ENCODE measurements around the gene MSH6. TPM values are rescaled to one million over a fixed set of nuclear protein-coding genes. Genes with fewer than 3 reads are reported as not detected.

The MSH6 gene
- total RNA-seq, 1 donor = 35.8 TPM

GRCh38 chr2:47838249-47838648, 55.3 kb downstream of the MSH6 start:
- Histone ChIP-seq H3K9me3 (ENCODE audit: low read depth, low read length) (no peaks in the 10 kb centered on the region), H3K27me3 (ENCODE audit: insufficient read depth, low read length) (no peaks in the 10 kb centered on the region), H3K4me1 (ENCODE audit: insufficient read depth, low read length) (no peaks in the 10 kb centered on the region), H3K4me2 (ENCODE audit: insufficient read depth, low read length) (no peak overlapping the region), H4K20me1 (ENCODE audit: insufficient read depth, low read length) (peaks cover 4% of the 10 kb centered on the region), H2AFZ (ENCODE audit: low read length) (no peak overlapping the region), H3K79me2 (ENCODE audit: insufficient read depth, low read length) (peaks cover 48% of the 10 kb centered on the region), H3K27ac (ENCODE audit: low read depth, low read length) (no peak overlapping the region), H3K4me3 (ENCODE audit: insufficient read depth, low read length) (no peak overlapping the region), H3K36me3 (ENCODE audit: insufficient read depth, low read length) (peaks cover 54% of the 10 kb centered on the region)
- TF ChIP-seq CTCF (IDR thresholded peaks at IDR 0.05; ENCODE audit: extremely low read depth, low read depth, low read length) = no peak
- DNase-seq (ENCODE audit: insufficient read length, low spot score, missing footprints) = no peak

- DNase-seq (ENCODE audit: insufficient read length, low spot score, missing footprints) = no peak
- Histone ChIP-seq H3K9me3 (ENCODE audit: low read depth, low read length) (no peaks in the 10 kb centered on the region), H4K20me1 (ENCODE audit: insufficient read depth, low read length) (peaks cover 4% of the 10 kb centered on the region), H3K4me3 (ENCODE audit: insufficient read depth, low read length) (no peak overlapping the region), H3K4me2 (ENCODE audit: insufficient read depth, low read length) (no peak overlapping the region), H3K4me1 (ENCODE audit: insufficient read depth, low read length) (no peaks in the 10 kb centered on the region), H3K79me2 (ENCODE audit: insufficient read depth, low read length) (peaks cover 52% of the 10 kb centered on the region), H3K27ac (ENCODE audit: low read depth, low read length) (no peak overlapping the region), H3K27me3 (ENCODE audit: insufficient read depth, low read length) (no peaks in the 10 kb centered on the region), H3K36me3 (ENCODE audit: insufficient read depth, low read length) (peaks cover 50% of the 10 kb centered on the region), H2AFZ (ENCODE audit: low read length) (no peak overlapping the region)
- no peak for TF ChIP-seq CTCF (IDR thresholded peaks at IDR 0.05; ENCODE audit: extremely low read depth, low read depth, low read length)
Observed at GRCh38 chr2:47838686-47839085, 55.7 kb downstream of the MSH6 start.

- Histone ChIP-seq H3K36me3 (ENCODE audit: insufficient read depth, low read length) (peaks cover 13% of the 10 kb centered on the region), H3K4me1 (ENCODE audit: insufficient read depth, low read length) (no peaks in the 10 kb centered on the region), H3K27ac (ENCODE audit: low read depth, low read length) (no peak overlapping the region), H3K79me2 (ENCODE audit: insufficient read depth, low read length) (peaks cover 86% of the 10 kb centered on the region), H4K20me1 (ENCODE audit: insufficient read depth, low read length) (peaks cover 23% of the 10 kb centered on the region), H3K27me3 (ENCODE audit: insufficient read depth, low read length) (no peaks in the 10 kb centered on the region), H3K4me2 (ENCODE audit: insufficient read depth, low read length) (no peak overlapping the region), H3K9me3 (ENCODE audit: low read depth, low read length) (no peaks in the 10 kb centered on the region), H2AFZ (ENCODE audit: low read length) (no peak overlapping the region), H3K4me3 (ENCODE audit: insufficient read depth, low read length) (no peak overlapping the region)
- TF ChIP-seq CTCF (IDR thresholded peaks at IDR 0.05; ENCODE audit: extremely low read depth, low read depth, low read length) = no peak
- no peak for DNase-seq (ENCODE audit: insufficient read length, low spot score, missing footprints)
Observed at GRCh38 chr2:47842846-47843245, 59.9 kb downstream of the MSH6 start.

- Histone ChIP-seq H3K27ac (ENCODE audit: low read depth, low read length) (no peak overlapping the region), H3K27me3 (ENCODE audit: insufficient read depth, low read length) (no peaks in the 10 kb centered on the region), H3K36me3 (ENCODE audit: insufficient read depth, low read length) (peaks cover 7% of the 10 kb centered on the region), H3K79me2 (ENCODE audit: insufficient read depth, low read length) (peaks cover 91% of the 10 kb centered on the region), H3K4me1 (ENCODE audit: insufficient read depth, low read length) (no peaks in the 10 kb centered on the region), H3K9me3 (ENCODE audit: low read depth, low read length) (no peaks in the 10 kb centered on the region), H3K4me3 (ENCODE audit: insufficient read depth, low read length) (no peak overlapping the region), H3K4me2 (ENCODE audit: insufficient read depth, low read length) (no peak overlapping the region), H2AFZ (ENCODE audit: low read length) (no peak overlapping the region), H4K20me1 (ENCODE audit: insufficient read depth, low read length) (peaks cover 23% of the 10 kb centered on the region)
- no peak for TF ChIP-seq CTCF (IDR thresholded peaks at IDR 0.05; ENCODE audit: extremely low read depth, low read depth, low read length)
- DNase-seq (ENCODE audit: insufficient read length, low spot score, missing footprints) = no peak
Observed at GRCh38 chr2:47843407-47843806, 60.5 kb downstream of the MSH6 start.
